Esophagus mucosa (tissue), 1 donor: ENCODE measurements around the gene FAM219B. TPM values are rescaled to one million over a fixed set of nuclear protein-coding genes. Genes with fewer than 3 reads are reported as not detected.

Source experiments
- total RNA-seq: library from RNA; stranded (reverse); gene quantifications from one replicate; pipeline ENCODE4 v1.2.4, GENCODE V29; 2023
- donor health status: DM: yes; HTN: yes; CAD: no.

The FAM219B gene
- total RNA-seq, 1 donor from 2014 or later, result 62.5 TPM

Other genes with a start within 250 kb of the FAM219B start
- gene EDC3, start 210.8 kb downstream of the FAM219B start, total RNA-seq, result 21.3 TPM
- gene CYP1A1, start 181.3 kb downstream of the FAM219B start, total RNA-seq, result not detected
- not detected for gene CYP1A2, start 158.0 kb downstream of the FAM219B start, total RNA-seq
- 77.1 TPM for gene CSK, start 124.8 kb downstream of the FAM219B start, total RNA-seq
- gene LMAN1L, start 94.0 kb downstream of the FAM219B start, total RNA-seq, result not detected
- not detected for gene CPLX3, start 80.2 kb downstream of the FAM219B start, total RNA-seq
- 43.3 TPM for gene ULK3, start 63.7 kb downstream of the FAM219B start, total RNA-seq
- 102 TPM for gene SCAMP2, start 33.5 kb downstream of the FAM219B start, total RNA-seq
- 28.2 TPM for gene MPI, start 16.8 kb downstream of the FAM219B start, total RNA-seq
- gene COX5A, start 31.2 kb upstream of the FAM219B start, total RNA-seq, result 229 TPM
- 4.0 TPM for gene RPP25, start 49.9 kb upstream of the FAM219B start, total RNA-seq
- gene SCAMP5, start 88.7 kb upstream of the FAM219B start, total RNA-seq, result 0.84 TPM
- gene PPCDC, start 116.7 kb upstream of the FAM219B start, total RNA-seq, result 13.6 TPM